A549 (cell line): ENCODE results near the gene HAUS8.

Source experiments
- CTCF ChIP-seq: fragments of >200 bp; sonication (Bioruptor Twin); formaldehyde crosslinking; IDR thresholded peaks from 3 replicates; pipeline ENCODE4 v1.5.1; 2016
- POLR2AphosphoS2 ChIP-seq: conservative IDR thresholded peaks from 2 replicates; pipeline ENCODE4 v1.6.1; 2012; ENCODE audit warnings: low read length, improper control_type of control experiment, inconsistent platforms
- REST ChIP-seq: fragments of 200-600 bp; sonication (generic); IDR thresholded peaks from 2 replicates; pipeline ENCODE4 v1.6.1; 2016; ENCODE audit warnings: antibody characterized with exemption, mild to moderate bottlenecking, moderate library complexity
- USF2 ChIP-seq: fragments of 450-650 bp; IDR thresholded peaks from 2 replicates; pipeline ENCODE4 v1.6.1; 2014; ENCODE audit warnings: antibody characterized with exemption

GRCh38 chr19:17091758-17092333, 16.6 kb upstream of the HAUS8 start:
- TF ChIP-seq CTCF (no peak), REST (no peak), USF2 (no peak), POLR2AphosphoS2 (no peak)
